HG03066 (cell line): Measurements from ENCODE around the gene PAN3.
"Not testable (repeated sequence)": the region's sequence is repeated elsewhere in the genome, so short reads cannot be mapped to it uniquely, and the experiment has no call there.

Experiments
- ATAC-seq: cut with Tn5 transposase; IDR thresholded peaks from one replicate; pipeline ENCODE4 v1.9.1; 2021; ENCODE audit warnings: low read depth; ENCODE audit not compliant: unreplicated experiment

The PAN3 gene, protein sequence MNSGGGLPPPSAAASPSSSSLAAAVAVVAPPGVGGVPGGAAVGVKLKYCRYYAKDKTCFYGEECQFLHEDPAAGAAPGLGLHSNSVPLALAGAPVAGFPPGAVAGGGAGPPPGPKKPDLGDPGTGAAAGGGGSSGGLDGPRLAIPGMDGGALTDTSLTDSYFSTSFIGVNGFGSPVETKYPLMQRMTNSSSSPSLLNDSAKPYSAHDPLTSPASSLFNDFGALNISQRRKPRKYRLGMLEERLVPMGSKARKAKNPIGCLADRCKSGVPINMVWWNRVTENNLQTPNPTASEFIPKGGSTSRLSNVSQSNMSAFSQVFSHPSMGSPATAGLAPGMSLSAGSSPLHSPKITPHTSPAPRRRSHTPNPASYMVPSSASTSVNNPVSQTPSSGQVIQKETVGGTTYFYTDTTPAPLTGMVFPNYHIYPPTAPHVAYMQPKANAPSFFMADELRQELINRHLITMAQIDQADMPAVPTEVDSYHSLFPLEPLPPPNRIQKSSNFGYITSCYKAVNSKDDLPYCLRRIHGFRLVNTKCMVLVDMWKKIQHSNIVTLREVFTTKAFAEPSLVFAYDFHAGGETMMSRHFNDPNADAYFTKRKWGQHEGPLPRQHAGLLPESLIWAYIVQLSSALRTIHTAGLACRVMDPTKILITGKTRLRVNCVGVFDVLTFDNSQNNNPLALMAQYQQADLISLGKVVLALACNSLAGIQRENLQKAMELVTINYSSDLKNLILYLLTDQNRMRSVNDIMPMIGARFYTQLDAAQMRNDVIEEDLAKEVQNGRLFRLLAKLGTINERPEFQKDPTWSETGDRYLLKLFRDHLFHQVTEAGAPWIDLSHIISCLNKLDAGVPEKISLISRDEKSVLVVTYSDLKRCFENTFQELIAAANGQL

GRCh38 chr13:28138012-28138755 is at the start of gene PAN3:
PAN3 (plus strand) TSS chr13:28138545; CDS start chr13:28138658, 113 bp downstream.
- ATAC-seq = peak; percentile 57

DNA sequence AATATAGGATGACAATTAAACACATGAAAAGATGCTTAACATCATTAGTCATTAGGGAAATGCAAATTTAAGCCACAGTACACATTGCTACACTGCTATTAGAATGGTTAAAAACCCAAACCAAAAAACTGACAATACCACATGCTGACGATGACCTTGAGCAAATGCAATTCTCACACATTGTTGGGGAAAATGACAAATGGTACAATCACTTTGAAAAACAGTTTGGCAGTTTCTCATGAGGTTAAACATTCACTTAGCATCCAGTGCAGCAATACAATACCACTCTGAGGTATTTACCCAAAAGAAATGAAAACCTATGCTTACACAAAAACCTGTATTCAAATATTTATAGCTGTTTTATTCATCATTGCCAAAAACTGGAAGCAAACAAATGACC is 49.3 kb upstream of the PAN3 start:
- ATAC-seq = no peak

GRCh38 chr13:28092431-28092830 is 45.9 kb upstream of the PAN3 start:
- ATAC-seq = no peak

GRCh38 chr13:28093881-28094280 is 44.5 kb upstream of the PAN3 start:
- ATAC-seq = no peak

GRCh38 chr13:28094306-28094705 is 44.0 kb upstream of the PAN3 start:
- ATAC-seq = no peak

- ATAC-seq = no peak
These were observed 40.8 kb upstream of the PAN3 start for GRCh38 chr13:28097503-28097902.

GRCh38 chr13:28099396-28100149 is 38.8 kb upstream of the PAN3 start:
- no peak for ATAC-seq

- peak; percentile 52 for ATAC-seq
These were observed 37.9 kb upstream of the PAN3 start, which contains the start of gene FLT3 for GRCh38 chr13:28100150-28101121. FLT3 (minus strand) TSS chr13:28100576; CDS start chr13:28100510, 66 bp downstream.

DNA sequence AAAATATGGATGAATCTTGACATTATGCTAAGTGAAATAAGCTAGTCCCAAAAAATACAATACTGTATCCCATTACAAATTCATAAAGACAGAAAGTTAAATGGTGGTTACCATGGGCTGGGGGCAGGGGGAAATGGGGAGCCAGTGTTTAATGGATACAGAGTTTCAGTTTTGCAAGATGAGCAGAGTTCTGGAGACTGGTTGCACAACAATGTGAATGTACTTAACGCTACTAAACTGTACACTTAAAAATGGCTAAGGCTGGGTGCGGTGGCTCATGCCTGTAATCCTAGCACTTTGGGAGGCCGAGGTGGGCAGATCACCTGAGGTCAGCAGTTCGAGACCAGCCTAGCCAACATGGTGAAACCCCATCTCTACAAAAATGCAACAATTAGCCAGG is 36.5 kb upstream of the PAN3 start:
- ATAC-seq = not testable (repeated sequence)

DNA sequence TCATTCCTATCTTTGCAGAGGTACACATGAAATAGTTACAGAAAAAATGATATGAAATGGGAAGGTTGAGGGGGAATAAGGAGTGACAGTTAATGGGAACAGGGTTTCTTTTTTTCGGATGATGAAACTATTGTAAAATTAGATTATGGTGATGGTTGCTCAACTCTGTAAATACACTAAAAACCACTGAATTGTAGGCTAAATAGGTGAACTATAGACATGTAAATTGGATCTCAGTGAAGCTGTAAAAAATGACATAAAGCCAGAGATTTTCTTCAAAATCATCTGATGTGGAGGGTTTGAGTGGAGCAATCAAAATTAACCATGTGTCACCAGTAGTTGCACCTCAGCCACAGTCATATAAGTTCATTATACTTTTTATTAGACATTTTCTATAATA is 31.4 kb upstream of the PAN3 start:
- no peak for ATAC-seq

GRCh38 chr13:28110414-28110813 is 27.9 kb upstream of the PAN3 start:
- no peak for ATAC-seq

- ATAC-seq = no peak
These were observed 21.6 kb upstream of the PAN3 start for GRCh38 chr13:28116736-28117135.

GRCh38 chr13:28117689-28118377 is 20.5 kb upstream of the PAN3 start:
- no peak for ATAC-seq

DNA sequence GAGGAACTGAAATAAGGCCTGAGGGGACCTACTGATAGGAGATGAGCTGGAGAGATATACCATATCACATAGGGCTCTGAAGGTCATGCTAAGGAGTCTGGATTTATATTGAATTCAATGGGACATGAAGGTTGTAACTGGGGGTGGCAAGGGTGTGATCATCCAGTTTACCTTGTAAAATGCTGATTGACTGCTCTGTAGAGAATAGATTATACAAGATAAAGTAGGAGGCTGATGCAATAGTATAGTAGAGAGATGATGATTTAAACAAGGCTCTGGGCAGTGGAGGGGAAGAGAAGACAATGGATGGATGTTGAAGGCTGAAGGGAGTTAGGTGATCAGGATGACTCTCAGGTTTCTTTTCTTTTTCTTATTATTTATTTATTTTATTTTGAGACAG is 18.0 kb upstream of the PAN3 start:
- no peak for ATAC-seq

DNA sequence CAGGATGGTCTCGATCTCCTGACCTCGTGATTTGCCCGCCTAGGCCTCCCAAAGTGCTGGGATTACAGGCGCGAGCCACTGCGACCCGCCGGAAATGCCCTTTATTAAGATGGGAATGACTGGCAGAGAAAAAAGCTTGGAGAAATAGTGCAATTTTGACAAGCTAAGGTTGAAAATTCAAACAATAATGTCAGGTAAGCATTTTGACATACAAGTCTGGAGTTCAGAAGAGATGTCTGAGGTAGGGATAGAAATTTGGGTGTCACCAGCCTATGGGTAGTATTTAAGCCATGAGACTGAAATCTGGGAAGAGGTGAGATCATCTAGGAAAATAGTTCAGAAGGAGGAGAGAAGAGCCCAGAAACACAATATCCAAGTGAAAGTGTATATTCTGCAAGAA is 17.1 kb upstream of the PAN3 start:
- no peak for ATAC-seq

GRCh38 chr13:28128030-28128429 is 10.3 kb upstream of the PAN3 start:
- no peak for ATAC-seq

- ATAC-seq = no peak
These were observed 9.4 kb upstream of the PAN3 start for GRCh38 chr13:28128926-28129325.

- ATAC-seq = no peak
These were observed 8.2 kb upstream of the PAN3 start for GRCh38 chr13:28129911-28130693.
